ENCODE data around the gene SLC8A1. TPM values are rescaled to one million over a fixed set of nuclear protein-coding genes. Genes with fewer than 3 reads are reported as not detected.

SLC8A1 gene
- total RNA-seq, 2 experiments from 2014 or later, result 0.47 to 0.59 TPM

- H3K36me3 Mint-ChIP-seq (ENCODE audit: low read depth), result no peaks in the 10 kb centered on the region
- no peaks in the 10 kb centered on the region for H3K27me3 Mint-ChIP-seq
These were observed 153.9 kb downstream of the SLC8A1 start for GRCh38 chr2:40298026-40298425.

GRCh38 chr2:40292291-40292690 lies 159.6 kb downstream of the SLC8A1 start:
- Mint-ChIP-seq H3K4me3 (no peak overlapping the region), H3K27me3 (no peaks in the 10 kb centered on the region), H3K27ac (no peak overlapping the region), H3K9me3 (no peaks in the 10 kb centered on the region), H3K36me3 (ENCODE audit: low read depth) (no peaks in the 10 kb centered on the region), H3K4me1 (ENCODE audit: low read depth) (peaks cover 7% of the 10 kb centered on the region)
- no peaks in the 10 kb centered on the region for H3K27me3 ChIP-seq (ENCODE audit: control insufficient read depth in 1 of 2, insufficient read depth in 2 of 2, low read length in 2 of 2)
- ATAC-seq (ENCODE audit: poor library complexity) (no peak), DNase-seq (no peak)
- ChIA-PET CTCF (no interaction called here), POLR2A (no interaction called here)
- no peaks in the 10 kb centered on the region for H3K4me1 ChIP-seq (ENCODE audit: insufficient read depth, low read length)
- no peaks in the 10 kb centered on the region for H3K9me3 ChIP-seq (ENCODE audit: control insufficient read depth in 1 of 2, insufficient read depth in 1 of 2, low read length in 2 of 2)
- intact Hi-C loops (cut with DNase I, micrococcal nuclease), result no loop called here
- H3K4me3 ChIP-seq (ENCODE audit: low read length), result no peak overlapping the region
- no peaks in the 10 kb centered on the region for H3K36me3 ChIP-seq (ENCODE audit: insufficient read depth, low read length)
- H3K27ac ChIP-seq (ENCODE audit: low read depth in 1 of 2, low read length in 2 of 2), result no peak overlapping the region
- TF ChIP-seq, protein P1, sequence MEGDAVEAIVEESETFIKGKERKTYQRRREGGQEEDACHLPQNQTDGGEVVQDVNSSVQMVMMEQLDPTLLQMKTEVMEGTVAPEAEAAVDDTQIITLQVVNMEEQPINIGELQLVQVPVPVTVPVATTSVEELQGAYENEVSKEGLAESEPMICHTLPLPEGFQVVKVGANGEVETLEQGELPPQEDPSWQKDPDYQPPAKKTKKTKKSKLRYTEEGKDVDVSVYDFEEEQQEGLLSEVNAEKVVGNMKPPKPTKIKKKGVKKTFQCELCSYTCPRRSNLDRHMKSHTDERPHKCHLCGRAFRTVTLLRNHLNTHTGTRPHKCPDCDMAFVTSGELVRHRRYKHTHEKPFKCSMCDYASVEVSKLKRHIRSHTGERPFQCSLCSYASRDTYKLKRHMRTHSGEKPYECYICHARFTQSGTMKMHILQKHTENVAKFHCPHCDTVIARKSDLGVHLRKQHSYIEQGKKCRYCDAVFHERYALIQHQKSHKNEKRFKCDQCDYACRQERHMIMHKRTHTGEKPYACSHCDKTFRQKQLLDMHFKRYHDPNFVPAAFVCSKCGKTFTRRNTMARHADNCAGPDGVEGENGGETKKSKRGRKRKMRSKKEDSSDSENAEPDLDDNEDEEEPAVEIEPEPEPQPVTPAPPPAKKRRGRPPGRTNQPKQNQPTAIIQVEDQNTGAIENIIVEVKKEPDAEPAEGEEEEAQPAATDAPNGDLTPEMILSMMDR (IDR thresholded peaks at IDR 0.05), result no peak

More at GRCh38 chr2:40298026-40298425, 153.9 kb downstream of the SLC8A1 start:
- H3K4me1 ChIP-seq (ENCODE audit: insufficient read depth, low read length), result no peaks in the 10 kb centered on the region
- ChIA-PET CTCF (no interaction called here), POLR2A (no interaction called here)
- ATAC-seq (ENCODE audit: poor library complexity) (no peak), DNase-seq (no peak)
- Mint-ChIP-seq H3K4me3 (no peak overlapping the region), H3K27ac (no peak overlapping the region), H3K4me1 (ENCODE audit: low read depth) (no peaks in the 10 kb centered on the region), H3K9me3 (no peaks in the 10 kb centered on the region)
- H3K27me3 ChIP-seq (ENCODE audit: control insufficient read depth in 1 of 2, insufficient read depth in 2 of 2, low read length in 2 of 2), result no peaks in the 10 kb centered on the region
- TF ChIP-seq, protein P1 (IDR thresholded peaks at IDR 0.05), result no peak
- no peak overlapping the region for H3K27ac ChIP-seq (ENCODE audit: low read depth in 1 of 2, low read length in 2 of 2)
- H3K9me3 ChIP-seq (ENCODE audit: control insufficient read depth in 1 of 2, insufficient read depth in 1 of 2, low read length in 2 of 2), result no peaks in the 10 kb centered on the region
- H3K36me3 ChIP-seq (ENCODE audit: insufficient read depth, low read length), result no peaks in the 10 kb centered on the region
- intact Hi-C loops (cut with DNase I, micrococcal nuclease), result no loop called here
- no peak overlapping the region for H3K4me3 ChIP-seq (ENCODE audit: low read length)

GRCh38 chr2:40289771-40290404 lies 162.0 kb downstream of the SLC8A1 start:
- Mint-ChIP-seq H3K27me3 (no peaks in the 10 kb centered on the region), H3K4me3 (peak overlapping the region; percentile 69), H3K27ac (no peak overlapping the region), H3K4me1 (ENCODE audit: low read depth) (peaks cover 7% of the 10 kb centered on the region), H3K9me3 (no peaks in the 10 kb centered on the region), H3K36me3 (ENCODE audit: low read depth) (no peaks in the 10 kb centered on the region)
- ChIA-PET CTCF (no interaction called here), POLR2A (no interaction called here)
- no peaks in the 10 kb centered on the region for H3K9me3 ChIP-seq (ENCODE audit: control insufficient read depth in 1 of 2, insufficient read depth in 1 of 2, low read length in 2 of 2)
- TF ChIP-seq, protein P1 (IDR thresholded peaks at IDR 0.05), result no peak
- H3K27me3 ChIP-seq (ENCODE audit: control insufficient read depth in 1 of 2, insufficient read depth in 2 of 2, low read length in 2 of 2), result no peaks in the 10 kb centered on the region
- ATAC-seq (ENCODE audit: poor library complexity) (no peak), DNase-seq (no peak)
- H3K27ac ChIP-seq (ENCODE audit: low read depth in 1 of 2, low read length in 2 of 2), result no peak overlapping the region
- intact Hi-C loops (cut with DNase I, micrococcal nuclease), result no loop called here
- H3K4me1 ChIP-seq (ENCODE audit: insufficient read depth, low read length), result no peaks in the 10 kb centered on the region
- H3K36me3 ChIP-seq (ENCODE audit: insufficient read depth, low read length), result no peaks in the 10 kb centered on the region
- H3K4me3 ChIP-seq (ENCODE audit: low read length), result no peak overlapping the region
